HEK293 (cell line): ENCODE results near the gene ENPEP.
"Not testable (repeated sequence)": the region's sequence is repeated elsewhere in the genome, so short reads cannot be mapped to it uniquely, and the experiment has no call there.

Experiments
- CTCF ChIA-PET: fragments of 350-600 bp; formaldehyde crosslinking; extraction: SDS; loops from one replicate; lab custom pipeline; 2021; ENCODE audit warnings: antibody characterized with exemption; lab: Yijun Ruan, JAX
- POLR2A ChIA-PET: fragments of 300-600 bp; formaldehyde crosslinking; extraction: SDS; loops from one replicate; lab custom pipeline; 2020; ENCODE audit warnings: antibody characterized with exemption, inconsistent platforms; lab: Yijun Ruan, JAX
- H3K27ac ChIP-seq: fragments of 200-500 bp; sonication (Bioruptor generic); 2 replicates; pipeline ENCODE4 v1.5.1; 2014; ENCODE audit warnings: low read depth, low read length, control low read depth, inconsistent platforms; ENCODE audit errors: extremely low read depth
- H3K36me3 ChIP-seq, 2 experiments: fragments of 200-500 bp in 1 of 2; sonication (Bioruptor generic) in 1 of 2; 1 replicate in 1 of 2; 2 replicates in 1 of 2; pipeline ENCODE4 v1.5.1; 2014 to 2017; ENCODE audit warnings: inconsistent platforms in 2 of 2, low read length in 2 of 2; ENCODE audit not compliant: control insufficient read depth in 2 of 2, insufficient read depth in 1 of 2
- H3K4me1 ChIP-seq: fragments of 200-500 bp; sonication (Bioruptor generic); 2 replicates; pipeline ENCODE4 v1.5.1; 2014; ENCODE audit warnings: mild to moderate bottlenecking, low read length, inconsistent platforms; ENCODE audit not compliant: control insufficient read depth, insufficient read depth
- H3K4me3 ChIP-seq: 2 replicates; pipeline ENCODE4 v1.5.1; 2011; ENCODE audit warnings: low read depth, mild to moderate bottlenecking, control low read depth, low read length, moderate library complexity
- H3K9me3 ChIP-seq: fragments of 200-500 bp; sonication (Bioruptor generic); 2 replicates; pipeline ENCODE4 v1.5.1; 2014; ENCODE audit warnings: low read depth, low read length, inconsistent platforms; ENCODE audit not compliant: control insufficient read depth, insufficient read depth
- EGR2 ChIP-seq: fragments of 450-650 bp; formaldehyde crosslinking; IDR thresholded peaks from 2 replicates; pipeline ENCODE4 v1.5.1; 2016; ENCODE audit warnings: low read depth, missing biosample characterization, missing genetic modification characterization
- INSM2 ChIP-seq: fragments of 450-650 bp; formaldehyde crosslinking; IDR thresholded peaks from 2 replicates; pipeline ENCODE4 v1.5.1; 2016; ENCODE audit warnings: missing biosample characterization, missing genetic modification characterization
- PRDM1 ChIP-seq: fragments of 450-650 bp; formaldehyde crosslinking; IDR thresholded peaks from 2 replicates; pipeline ENCODE4; 2016; ENCODE audit warnings: missing biosample characterization, missing genetic modification characterization
- PRDM10 ChIP-seq: fragments of 450-650 bp; formaldehyde crosslinking; IDR thresholded peaks from 2 replicates; pipeline ENCODE4 v1.5.1; 2016; ENCODE audit warnings: missing biosample characterization, missing genetic modification characterization
- SCRT2 ChIP-seq: fragments of 450-650 bp; formaldehyde crosslinking; IDR thresholded peaks from 2 replicates; pipeline ENCODE4 v1.5.1; 2016; ENCODE audit warnings: missing biosample characterization, missing genetic modification characterization
- ZFHX2 ChIP-seq: fragments of 450-650 bp; formaldehyde crosslinking; conservative IDR thresholded peaks from 2 replicates; pipeline ENCODE4 v1.5.1; 2016; ENCODE audit warnings: missing biosample characterization, missing genetic modification characterization
- ZNF174 ChIP-seq: fragments of 450-650 bp; formaldehyde crosslinking; IDR thresholded peaks from 2 replicates; pipeline ENCODE4 v1.5.0; 2017; ENCODE audit warnings: missing biosample characterization, mild to moderate bottlenecking, missing genetic modification characterization
- ZNF335 ChIP-seq: fragments of 450-650 bp; formaldehyde crosslinking; conservative IDR thresholded peaks from 2 replicates; pipeline ENCODE4 v1.5.1; 2016; ENCODE audit warnings: missing biosample characterization, missing genetic modification characterization
- ZNF366 ChIP-seq: fragments of 450-650 bp; formaldehyde crosslinking; conservative IDR thresholded peaks from 2 replicates; pipeline ENCODE4 v1.5.1; 2016; ENCODE audit warnings: missing biosample characterization, missing genetic modification characterization

Gene ENPEP

GRCh38 chr4:110475881-110476818 is at the start of gene ENPEP:
TSS of gene ENPEP (plus strand) at chr4:110476155. CDS start at chr4:110476415, 260 bp downstream.
- ChIA-PET CTCF (interaction anchor here (0.6 to 2.4 kb wide), 5 partner anchors 17 to 228 kb away, joined by 3 to 6 read pairs (median 3); no protein-coding TSS in a partner anchor), POLR2A (interaction anchor here (0.6 kb wide), 1 partner anchor 148 kb away, joined by 4 read pairs; no protein-coding TSS in a partner anchor)
- TF ChIP-seq PRDM10 (peak; percentile 72), ZNF335 (peak; percentile 41; the same call in 1 of the 2 replicates), INSM2 (tag by site-specific recombination) (no peak), PRDM1 (peak; percentile 38; the same call in 1 of the 2 replicates), ZNF366 (tag by site-specific recombination) (no peak), ZNF174 (tag by site-specific recombination) (no peak), EGR2 (tag by site-specific recombination) (peak; percentile 64), ZFHX2 (tag by site-specific recombination) (peak; percentile 63), SCRT2 (tag by site-specific recombination) (0 out of 2 replicates have a peak, but pooled peaks have one; percentile 41)
- H3K4me1 ChIP-seq = peaks cover 3% of the 10 kb centered on the region; the same call in 1 of the 2 replicates
- peak within 1 kb of the TSS; percentile 32 for H3K4me3 ChIP-seq
- no peaks in the 10 kb centered on the region for H3K36me3 ChIP-seq
- no peaks in the 10 kb centered on the region for H3K9me3 ChIP-seq
- no peak within 1 kb of the TSS; the same call in 1 of the 2 replicates for H3K27ac ChIP-seq

GRCh38 chr4:110431805-110432204 is 44.1 kb upstream of the ENPEP start:
- POLR2A ChIA-PET, H3K4me1 ChIP-seq, H3K36me3 ChIP-seq, H3K4me3 ChIP-seq, H3K27ac ChIP-seq, CTCF ChIA-PET, H3K9me3 ChIP-seq: not testable (repeated sequence)

- H3K36me3 ChIP-seq, H3K27ac ChIP-seq, CTCF ChIA-PET, H3K4me3 ChIP-seq, H3K4me1 ChIP-seq, POLR2A ChIA-PET, H3K9me3 ChIP-seq: not testable (repeated sequence)
Observed at GRCh38 chr4:110437292-110437691, 38.7 kb upstream of the ENPEP start.

GRCh38 chr4:110439209-110439608 is 36.7 kb upstream of the ENPEP start:
- POLR2A ChIA-PET = not testable (repeated sequence)

More at GRCh38 chr4:110439209-110439608, 36.7 kb upstream of the ENPEP start:
- CTCF ChIA-PET, H3K9me3 ChIP-seq, H3K36me3 ChIP-seq, H3K27ac ChIP-seq, H3K4me3 ChIP-seq, H3K4me1 ChIP-seq: not testable (repeated sequence)
